Body of pancreas (tissue), 4 donors: ENCODE data around the gene CELSR1. TPM values are rescaled to one million over a fixed set of nuclear protein-coding genes. Genes with fewer than 3 reads are reported as not detected.

Experiments used
- ATAC-seq: fragments of 150-250 bp; one replicate; pipeline ENCODE4 v1.9.1; 2016
- DNase-seq, 4 donors: peaks; one replicate each; pipeline ENCODE4 v3.0.0-alpha.2; 2019
- H3K27ac ChIP-seq, 4 donors: fragments of 200-600 bp; sonication (generic); 1 replicate in 3 of 4; 2 replicates in 1 of 4; pipeline versions ENCODE4 v1.5.1 to v1.6.1; 2016 to 2019; ENCODE audit warnings: mild to moderate bottlenecking in 1 of 4, mixed read lengths in 1 of 4, moderate library complexity in 1 of 4
- H3K27me3 ChIP-seq, 2 donors: fragments of 200-600 bp; sonication (generic); one replicate each; pipeline ENCODE4 v1.6.0; 2016; ENCODE audit warnings: mild to moderate bottlenecking in 1 of 2
- H3K36me3 ChIP-seq, 2 donors: fragments of 200-600 bp; sonication (generic); replicated peaks in 1 of 2; 2 replicates each; pipeline ENCODE4 v1.5.1; 2016; ENCODE audit warnings: low read depth in 2 of 2; ENCODE audit not compliant: insufficient read depth in 1 of 2
- H3K4me1 ChIP-seq: fragments of 200-600 bp; sonication (generic); one replicate; pipeline ENCODE4 v1.6.0; 2016
- H3K4me3 ChIP-seq, 2 donors: fragments of 200-600 bp; sonication (generic); 1 replicate in 1 of 2; 2 replicates in 1 of 2; pipeline ENCODE4 v1.5.1; 2016 to 2019
- H3K9me3 ChIP-seq, 3 donors: fragments of 200-600 bp; sonication (generic); 1 replicate in 2 of 3; 2 replicates in 1 of 3; pipeline ENCODE4 v1.5.1; 2016
- CTCF ChIP-seq, 7 experiments: fragments of 450-650 bp in 4 of 7; fragments of 200-600 bp in 3 of 7; sonication (generic) in 3 of 7; IDR thresholded peaks; one replicate each; pipeline ENCODE4 v1.5.1; 2016 to 2019; ENCODE audit warnings: antibody characterized with exemption in 7 of 7
- POLR2A ChIP-seq, 3 donors: fragments of 450-650 bp; IDR thresholded peaks; one replicate each; pipeline ENCODE4 v1.6.1; 2016; ENCODE audit warnings: antibody characterized with exemption in 3 of 3, mild to moderate bottlenecking in 2 of 3
- WGBS, 2 donors: methylation state at CpG; one replicate each; pipeline ENCODE4 v1.1.5; 2017; 5-methylcytosine and 5-hydroxymethylcytosine counted together
- intact Hi-C: fragments of 100-400 bp; cut with DNase I; formaldehyde crosslinking; loops from one replicate; pipeline ENCODE4 v1.15.1; 2023
- total RNA-seq, 2 donors: library from RNA; depleted of rRNA; stranded (reverse); fragments of >200 nt; gene quantifications; one replicate each; pipeline ENCODE4 v1.1.0, GENCODE V29; 2016

The CELSR1 gene
- total RNA-seq, 2 donors from 2014 or later = 0.66 to 3.6 TPM

- Histone ChIP-seq H3K4me3 (no peak overlapping the region), H3K4me1 (peaks cover 87% of the 10 kb centered on the region), H3K36me3 (no peaks in the 10 kb centered on the region), H3K27me3 (no peaks in the 10 kb centered on the region), H3K9me3 (no peaks in the 10 kb centered on the region), H3K27ac (peak overlapping the region; percentile 46 to 96 (median 71))
- intact Hi-C loops = no loop called here
- 44 to 52% methylated on average over 6 to 9 of the region's 9 CpGs for WGBS, 2 donors
- ATAC-seq = no peak
- TF ChIP-seq POLR2A (IDR thresholded peaks at IDR 0.05) = no peak
- no peak for TF ChIP-seq CTCF (IDR thresholded peaks at IDR 0.05)
- DNase-seq = peak in 1 of 4 donors; percentile 37
Measured at GRCh38 chr22:46578251-46578823, 40.9 kb upstream of the CELSR1 start.

DNA sequence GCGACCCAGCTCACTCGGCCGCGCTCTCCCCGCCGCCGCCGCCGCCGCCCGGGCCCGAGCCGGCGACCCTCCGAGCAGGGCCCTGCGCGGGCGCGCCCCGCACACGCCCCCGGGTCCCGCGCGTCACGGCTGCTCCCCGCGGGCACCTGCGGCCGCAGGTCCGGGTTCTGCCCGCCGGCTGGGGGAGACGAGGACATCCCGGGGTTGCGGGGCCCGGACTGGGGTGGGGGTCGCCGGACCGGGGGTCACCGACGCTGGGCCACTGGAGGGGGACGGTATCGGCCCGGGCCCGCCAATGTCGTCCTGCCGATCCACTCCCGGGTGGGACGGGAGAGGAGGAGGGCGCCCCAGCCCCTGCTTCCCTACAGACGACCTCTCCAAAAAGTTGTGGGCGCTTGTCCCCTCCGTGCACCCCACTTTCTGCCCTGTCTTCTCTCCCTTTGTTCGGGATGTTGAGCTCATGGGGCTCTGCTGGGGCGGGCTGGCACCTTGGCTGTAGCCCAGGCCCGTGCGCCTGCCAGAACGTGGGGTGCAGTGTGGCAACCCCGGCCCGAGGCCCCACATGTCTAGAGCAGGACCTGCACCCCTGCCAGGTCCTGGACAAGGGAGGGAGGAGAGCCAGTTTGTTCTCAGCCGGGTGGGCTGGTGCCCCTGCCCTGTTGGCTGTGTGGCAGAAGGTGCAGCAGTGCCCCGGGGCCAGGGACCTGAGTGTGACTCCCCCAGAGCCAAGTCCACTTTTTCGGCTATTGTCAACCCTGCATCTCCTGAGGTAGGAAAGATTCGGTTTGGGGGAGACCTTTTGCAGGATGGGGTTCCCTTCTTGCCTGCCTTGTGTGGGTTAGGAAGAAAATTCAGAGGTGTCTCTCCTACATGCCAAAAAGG is 40.2 kb upstream of the CELSR1 start:
- Histone ChIP-seq H3K27me3 (no peaks in the 10 kb centered on the region), H3K27ac (peak overlapping the region; percentile 46 to 96 (median 71)), H3K9me3 (no peaks in the 10 kb centered on the region), H3K36me3 (no peaks in the 10 kb centered on the region), H3K4me1 (peaks cover 88% of the 10 kb centered on the region), H3K4me3 (peak overlapping the region; percentile 14 to 42)
- intact Hi-C loops = no loop called here
- ATAC-seq (peak; percentile 8), DNase-seq (peak in 2 of 4 donors; percentile 40 to 48)
- TF ChIP-seq CTCF (IDR thresholded peaks at IDR 0.05) (no peak), POLR2A (IDR thresholded peaks at IDR 0.05) (no peak)
- 0 to 2% methylated on average over 2 to 57 of the region's 65 CpGs for WGBS, 2 donors

GRCh38 chr22:46576556-46577367 is 39.3 kb upstream of the CELSR1 start:
- intact Hi-C loops = no loop called here
- Histone ChIP-seq H3K36me3 (no peaks in the 10 kb centered on the region), H3K27ac (peak overlapping the region; percentile 90 to 96 (median 92)), H3K27me3 (no peaks in the 10 kb centered on the region), H3K9me3 (no peaks in the 10 kb centered on the region), H3K4me3 (no peak overlapping the region), H3K4me1 (peaks cover 83% of the 10 kb centered on the region)
- ATAC-seq (peak; percentile 64), DNase-seq (peak; percentile 45 to 72 (median 54))
- WGBS, 2 donors = 2% methylated on average over 133 of the region's 142 CpGs; no CpG with 5 or more reads in 1 of the 2 donors
- no peak for TF ChIP-seq POLR2A (IDR thresholded peaks at IDR 0.05)
- peak in 1 of 7 experiments; percentile 5 for TF ChIP-seq CTCF (IDR thresholded peaks at IDR 0.05)

- H3K9me3 ChIP-seq = no peaks in the 10 kb centered on the region
- intact Hi-C loops = no loop called here
- DNase-seq (peak in 1 of 4 donors; percentile 46), ATAC-seq (no peak)
- H3K4me1 ChIP-seq = peaks cover 76% of the 10 kb centered on the region
- no peak overlapping the region for H3K4me3 ChIP-seq
- H3K36me3 ChIP-seq = no peaks in the 10 kb centered on the region
- no peak for TF ChIP-seq POLR2A (IDR thresholded peaks at IDR 0.05)
- TF ChIP-seq CTCF (IDR thresholded peaks at IDR 0.05) = no peak
- H3K27ac ChIP-seq = peak overlapping the region; percentile 90 to 96 (median 92)
- 61 to 62% methylated on average over 9 to 10 of the region's 10 CpGs for WGBS, 2 donors
- no peaks in the 10 kb centered on the region for H3K27me3 ChIP-seq
Measured at GRCh38 chr22:46575911-46576555, 38.6 kb upstream of the CELSR1 start.
